NCI-H2196 (cell line): ENCODE data around the gene FASTKD1.

Experiments used
- DNase-seq: peaks from one replicate; lab custom pipeline; 2025; ENCODE audit not compliant: unreplicated experiment; lab: John Stamatoyannopoulos, UW

The FASTKD1 gene

GRCh38 chr2:169509298-169509885 lies 64.3 kb downstream of the FASTKD1 start, which contains the start of gene KLHL41:
Gene KLHL41, plus strand, starts transcription at chr2:169509702. Its CDS starts 77 bp downstream, at chr2:169509779.
- DNase-seq, result no peak

GRCh38 chr2:169507698-169508097 lies 66.0 kb downstream of the FASTKD1 start:
- DNase-seq, result peak; percentile 68

- DNase-seq, result no peak
Measured at GRCh38 chr2:169504651-169505050, 69.0 kb downstream of the FASTKD1 start.

GRCh38 chr2:169495310-169495928 lies 78.2 kb downstream of the FASTKD1 start:
- DNase-seq, result no peak

GRCh38 chr2:169493360-169493759 lies 80.3 kb downstream of the FASTKD1 start:
- no peak for DNase-seq

GRCh38 chr2:169491378-169491777 lies 82.3 kb downstream of the FASTKD1 start:
- DNase-seq, result no peak

- no peak for DNase-seq
Measured at GRCh38 chr2:169490834-169491233, 82.8 kb downstream of the FASTKD1 start.

GRCh38 chr2:169486487-169486886 lies 87.2 kb downstream of the FASTKD1 start:
- DNase-seq, result no peak

- no peak for DNase-seq
Measured at GRCh38 chr2:169485650-169486138, 88.0 kb downstream of the FASTKD1 start.

GRCh38 chr2:169480079-169480465 lies 93.6 kb downstream of the FASTKD1 start:
- DNase-seq, result no peak
